Body of pancreas (tissue), 4 donors: ENCODE data around the gene JUN. TPM values are rescaled to one million over a fixed set of nuclear protein-coding genes. Genes with fewer than 3 reads are reported as not detected.

Source experiments
- ATAC-seq: fragments of 150-250 bp; one replicate; pipeline ENCODE4 v1.9.1; 2016
- DNase-seq, 4 donors: peaks; one replicate each; pipeline ENCODE4 v3.0.0-alpha.2; 2019
- H3K27ac ChIP-seq, 4 donors: fragments of 200-600 bp; sonication (generic); 1 replicate in 3 of 4; 2 replicates in 1 of 4; pipeline versions ENCODE4 v1.5.1 to v1.6.1; 2016 to 2019; ENCODE audit warnings: mild to moderate bottlenecking in 1 of 4, mixed read lengths in 1 of 4, moderate library complexity in 1 of 4
- H3K27me3 ChIP-seq, 2 donors: fragments of 200-600 bp; sonication (generic); one replicate each; pipeline ENCODE4 v1.6.0; 2016; ENCODE audit warnings: mild to moderate bottlenecking in 1 of 2
- H3K36me3 ChIP-seq, 2 donors: fragments of 200-600 bp; sonication (generic); replicated peaks in 1 of 2; 2 replicates each; pipeline ENCODE4 v1.5.1; 2016; ENCODE audit warnings: low read depth in 2 of 2; ENCODE audit not compliant: insufficient read depth in 1 of 2
- H3K4me1 ChIP-seq: fragments of 200-600 bp; sonication (generic); one replicate; pipeline ENCODE4 v1.6.0; 2016
- H3K4me3 ChIP-seq, 2 donors: fragments of 200-600 bp; sonication (generic); 1 replicate in 1 of 2; 2 replicates in 1 of 2; pipeline ENCODE4 v1.5.1; 2016 to 2019
- H3K9me3 ChIP-seq, 3 donors: fragments of 200-600 bp; sonication (generic); 1 replicate in 2 of 3; 2 replicates in 1 of 3; pipeline ENCODE4 v1.5.1; 2016
- CTCF ChIP-seq, 7 experiments: fragments of 450-650 bp in 4 of 7; fragments of 200-600 bp in 3 of 7; sonication (generic) in 3 of 7; IDR thresholded peaks; one replicate each; pipeline ENCODE4 v1.5.1; 2016 to 2019; ENCODE audit warnings: antibody characterized with exemption in 7 of 7
- POLR2A ChIP-seq, 3 donors: fragments of 450-650 bp; IDR thresholded peaks; one replicate each; pipeline ENCODE4 v1.6.1; 2016; ENCODE audit warnings: antibody characterized with exemption in 3 of 3, mild to moderate bottlenecking in 2 of 3
- WGBS, 2 donors: methylation state at CpG; one replicate each; pipeline ENCODE4 v1.1.5; 2017; 5-methylcytosine and 5-hydroxymethylcytosine counted together
- intact Hi-C: fragments of 100-400 bp; cut with DNase I; formaldehyde crosslinking; loops from one replicate; pipeline ENCODE4 v1.15.1; 2023
- total RNA-seq, 2 donors: library from RNA; depleted of rRNA; stranded (reverse); fragments of >200 nt; gene quantifications; one replicate each; pipeline ENCODE4 v1.1.0, GENCODE V29; 2016

JUN gene
- total RNA-seq, 2 donors from 2014 or later = 320 to 712 TPM

- ATAC-seq (no peak), DNase-seq (no peak)
- Histone ChIP-seq H3K27me3 (no peaks in the 10 kb centered on the region), H3K4me1 (no peaks in the 10 kb centered on the region), H3K27ac (no peak overlapping the region), H3K9me3 (no peaks in the 10 kb centered on the region), H3K4me3 (no peak overlapping the region), H3K36me3 (no peaks in the 10 kb centered on the region)
- TF ChIP-seq POLR2A (IDR thresholded peaks at IDR 0.05) (no peak), CTCF (IDR thresholded peaks at IDR 0.05) (no peak)
- intact Hi-C loops = no loop called here
Measured at GRCh38 chr1:58762806-58763205, 21.0 kb downstream of the JUN start.

- H3K27ac ChIP-seq = peak overlapping the region in 1 of 4 donors; percentile 42
- DNase-seq = peak in 3 of 4 donors; percentile 32 to 60 (median 47)
Measured at GRCh38 chr1:58755468-58755872, 28.4 kb downstream of the JUN start.

GRCh38 chr1:58754683-58755467, 29.0 kb downstream of the JUN start:
- Histone ChIP-seq H3K36me3 (no peaks in the 10 kb centered on the region), H3K9me3 (no peaks in the 10 kb centered on the region), H3K4me3 (no peak overlapping the region), H3K4me1 (peaks cover 33% of the 10 kb centered on the region), H3K27ac (peak overlapping the region in 1 of 4 donors; percentile 42), H3K27me3 (no peaks in the 10 kb centered on the region)
- 68 to 84% methylated on average over 7 of the region's 7 CpGs for WGBS, 2 donors
- TF ChIP-seq POLR2A (IDR thresholded peaks at IDR 0.05) = no peak
- TF ChIP-seq CTCF (IDR thresholded peaks at IDR 0.05) = no peak
- intact Hi-C loops = no loop called here
- no peak for DNase-seq
- no peak for ATAC-seq

More at GRCh38 chr1:58755468-58755872, 28.4 kb downstream of the JUN start:
- H3K27me3 ChIP-seq = no peaks in the 10 kb centered on the region
- no peaks in the 10 kb centered on the region for H3K36me3 ChIP-seq
- intact Hi-C loops = no loop called here
- H3K9me3 ChIP-seq = no peaks in the 10 kb centered on the region
- no peak overlapping the region for H3K4me3 ChIP-seq
- TF ChIP-seq CTCF (IDR thresholded peaks at IDR 0.05) = no peak
- TF ChIP-seq POLR2A (IDR thresholded peaks at IDR 0.05) = no peak
- WGBS, 2 donors = 74 to 76% methylated on average over 6 of the region's 6 CpGs
- peak; percentile 16 for ATAC-seq
- H3K4me1 ChIP-seq = peaks cover 33% of the 10 kb centered on the region

- no peak overlapping the region for H3K27ac ChIP-seq
- H3K4me3 ChIP-seq = no peak overlapping the region
- intact Hi-C loops = no loop called here
- no peaks in the 10 kb centered on the region for H3K36me3 ChIP-seq
- TF ChIP-seq POLR2A (IDR thresholded peaks at IDR 0.05) (no peak), CTCF (IDR thresholded peaks at IDR 0.05) (no peak)
- peaks cover 33% of the 10 kb centered on the region for H3K4me1 ChIP-seq
- ATAC-seq = no peak
- 78 to 79% methylated on average over 3 of the region's 3 CpGs for WGBS, 2 donors
- no peak for DNase-seq
- H3K9me3 ChIP-seq = no peaks in the 10 kb centered on the region
- H3K27me3 ChIP-seq = no peaks in the 10 kb centered on the region
Measured at GRCh38 chr1:58754073-58754613, 29.7 kb downstream of the JUN start.
